Type B pancreatic cell (in vitro differentiated cells): ENCODE data around the gene ZYG11B. TPM values are rescaled to one million over a fixed set of nuclear protein-coding genes. Genes with fewer than 3 reads are reported as not detected.

Experiments
- DNase-seq: peaks from one replicate; pipeline ENCODE4 v3.0.0; 2021; ENCODE audit warnings: mixed read lengths; ENCODE audit not compliant: unreplicated experiment; ENCODE audit errors: extremely low spot score
- H3K27ac Mint-ChIP-seq: 2 replicates; pipeline ENCODE4 v1.8.0; 2021; ENCODE audit warnings: mild to moderate bottlenecking, mixed read lengths
- H3K27me3 Mint-ChIP-seq: 2 replicates; pipeline ENCODE4 v1.8.0; 2021; ENCODE audit warnings: mixed read lengths
- H3K36me3 Mint-ChIP-seq: 2 replicates; pipeline ENCODE4 v1.8.0; 2021; ENCODE audit warnings: mixed read lengths
- H3K4me1 Mint-ChIP-seq: one replicate; pipeline ENCODE4 v1.8.0; 2021; ENCODE audit warnings: mixed read lengths; ENCODE audit not compliant: unreplicated experiment
- H3K4me3 Mint-ChIP-seq: 2 replicates; pipeline ENCODE4 v1.8.0; 2021; ENCODE audit warnings: mild to moderate bottlenecking, mixed read lengths
- H3K9me3 Mint-ChIP-seq: 2 replicates; pipeline ENCODE4 v1.8.0; 2021; ENCODE audit warnings: mixed read lengths
- CTCF ChIP-seq: fragments of 200-600 bp; sonication (generic); conservative IDR thresholded peaks from 2 replicates; pipeline ENCODE4 v1.5.0; 2021; ENCODE audit warnings: antibody characterized with exemption, mild to moderate bottlenecking
- long read RNA-seq: library from polyadenylated mRNA; unstranded; transcript quantifications from one replicate; pipeline ENCODE4 v2.0.0, GENCODE V29; 2020
- total RNA-seq: library from RNA; stranded (reverse); gene quantifications from 2 replicates; pipeline ENCODE4 v1.2.1, GENCODE V29; 2021; ENCODE audit warnings: low replicate concordance

The ZYG11B gene
- total RNA-seq: 23.1 and 32.3 TPM in 2 replicates
- long read RNA-seq, partial matches to known transcripts: 2 of 7 reads
- long read RNA-seq, other reads (novel, unspliced or antisense): 5 of 7 reads

DNA sequence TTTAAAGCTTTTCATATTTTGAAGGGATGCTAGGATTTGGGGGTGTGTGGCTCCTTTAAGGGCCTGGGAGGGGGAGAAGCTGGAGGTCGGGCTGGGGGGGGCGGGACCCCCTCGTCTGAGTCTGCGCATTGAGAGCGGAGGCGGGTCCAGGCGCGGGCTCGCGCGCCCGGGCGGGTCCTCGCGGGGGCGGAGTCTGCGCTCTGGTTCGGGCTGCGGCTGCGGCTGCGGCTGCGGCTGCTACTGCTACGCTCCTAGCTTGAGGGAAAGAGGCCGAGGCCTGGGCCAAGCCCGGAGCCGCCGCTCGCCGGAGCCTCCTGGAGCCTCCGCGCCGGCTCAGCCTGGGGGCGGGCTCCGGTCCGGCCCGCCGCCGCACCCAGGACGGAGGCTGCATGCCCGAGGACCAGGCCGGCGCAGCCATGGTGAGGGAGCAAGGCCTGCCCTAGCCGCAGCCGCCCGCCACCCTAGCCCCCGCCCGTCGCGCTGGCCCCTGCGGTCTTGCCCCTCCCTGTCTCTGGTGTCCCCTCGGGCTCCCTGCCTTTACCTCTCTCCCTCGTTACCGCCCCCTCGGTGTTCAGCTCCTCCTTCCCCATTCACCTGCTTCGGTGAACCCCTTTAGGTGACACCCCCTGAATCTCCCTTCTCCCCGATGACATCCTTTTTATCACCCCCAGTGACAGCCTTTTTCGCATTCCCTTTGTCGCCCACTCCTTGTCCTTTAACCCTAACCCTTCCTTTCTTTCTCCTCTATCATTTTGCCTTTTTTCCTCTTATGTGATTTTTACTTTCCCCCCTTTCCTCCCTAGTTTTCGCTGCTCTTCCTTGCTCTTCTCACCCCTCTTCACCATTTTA is at the start of gene ZYG11B:
Gene ZYG11B, plus strand, starts transcription at position 189 of the 849 bp plus-strand sequence. Its CDS starts 201 bp downstream, at position 390.
- DNase-seq: peak; percentile 94
- no peak for TF ChIP-seq CTCF
- peak within 1 kb of the TSS; percentile 95 for H3K4me3 Mint-ChIP-seq
- H3K27ac Mint-ChIP-seq: peak within 1 kb of the TSS; percentile 73
- H3K36me3 Mint-ChIP-seq: peaks cover 3% of the 10 kb centered on the region
- no peaks in the 10 kb centered on the region for H3K9me3 Mint-ChIP-seq
- peaks cover 23% of the 10 kb centered on the region for H3K4me1 Mint-ChIP-seq
- no peaks in the 10 kb centered on the region for H3K27me3 Mint-ChIP-seq

DNA sequence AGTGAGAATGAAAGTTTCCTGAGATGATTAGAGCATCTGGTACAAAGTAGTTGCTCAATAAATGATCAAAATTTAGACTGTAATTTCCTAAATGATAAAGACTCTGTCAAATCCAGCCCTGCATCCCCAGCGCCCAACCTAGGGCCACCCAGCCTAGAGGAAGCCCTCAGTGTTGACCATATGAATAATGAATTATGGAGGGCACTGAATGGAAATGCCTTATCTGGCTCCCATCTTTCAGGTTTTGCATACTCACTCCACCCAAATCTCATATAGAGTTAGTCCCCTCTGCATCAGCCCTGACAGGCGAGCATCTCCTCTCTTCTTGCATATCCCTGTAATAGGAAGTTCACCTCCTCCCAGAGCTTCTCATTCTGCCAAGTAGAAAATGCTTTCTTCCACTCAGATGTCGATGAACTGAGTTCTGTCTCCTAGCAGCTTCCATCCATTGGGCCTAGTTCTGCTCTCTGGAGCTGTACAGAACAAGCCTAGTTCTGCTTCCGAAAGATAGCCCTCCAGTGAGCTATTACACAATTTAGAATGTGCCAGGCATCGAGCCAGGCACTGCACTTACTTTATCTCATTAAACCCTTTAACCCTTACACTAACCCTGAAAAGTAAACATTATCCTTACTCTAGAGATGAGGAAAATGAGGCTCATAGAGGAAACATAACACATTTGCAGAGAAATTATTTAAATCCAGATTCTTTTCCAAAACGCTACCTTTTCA is 49.0 kb upstream of the ZYG11B start:
- H3K9me3 Mint-ChIP-seq: no peaks in the 10 kb centered on the region
- no peak overlapping the region for H3K4me3 Mint-ChIP-seq
- H3K27me3 Mint-ChIP-seq: no peaks in the 10 kb centered on the region
- TF ChIP-seq CTCF: no peak
- H3K36me3 Mint-ChIP-seq: no peaks in the 10 kb centered on the region
- peaks cover 28% of the 10 kb centered on the region for H3K4me1 Mint-ChIP-seq
- no peak for DNase-seq
- H3K27ac Mint-ChIP-seq: peak overlapping the region; percentile 49

DNA sequence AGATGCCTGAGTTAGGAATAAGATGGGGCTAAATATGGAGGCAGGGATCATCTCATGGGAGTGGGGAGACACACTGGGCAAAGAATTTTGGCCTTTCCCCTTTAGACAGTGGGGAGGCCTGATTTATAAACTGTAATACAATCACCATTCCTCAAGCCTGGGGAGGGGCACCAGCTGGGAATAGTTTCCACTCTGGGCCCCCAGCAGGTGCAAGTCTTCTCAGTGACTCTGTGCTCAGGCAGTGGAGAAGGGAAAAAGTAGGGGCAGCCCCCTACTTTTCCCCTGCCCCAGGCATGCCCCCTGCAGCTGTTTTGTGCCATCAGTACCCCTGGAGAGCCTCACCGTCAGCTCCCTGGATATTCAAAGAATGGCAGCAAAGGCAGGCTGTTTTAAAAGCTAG is 47.2 kb upstream of the ZYG11B start:
- no peaks in the 10 kb centered on the region for H3K27me3 Mint-ChIP-seq
- DNase-seq: no peak
- no peaks in the 10 kb centered on the region for H3K9me3 Mint-ChIP-seq
- TF ChIP-seq CTCF: no peak
- H3K27ac Mint-ChIP-seq: no peak overlapping the region
- no peak overlapping the region for H3K4me3 Mint-ChIP-seq
- H3K36me3 Mint-ChIP-seq: no peaks in the 10 kb centered on the region
- H3K4me1 Mint-ChIP-seq: peaks cover 28% of the 10 kb centered on the region

GRCh38 chr1:52679498-52679897 is 46.8 kb upstream of the ZYG11B start:
- no peak overlapping the region for H3K4me3 Mint-ChIP-seq

DNA sequence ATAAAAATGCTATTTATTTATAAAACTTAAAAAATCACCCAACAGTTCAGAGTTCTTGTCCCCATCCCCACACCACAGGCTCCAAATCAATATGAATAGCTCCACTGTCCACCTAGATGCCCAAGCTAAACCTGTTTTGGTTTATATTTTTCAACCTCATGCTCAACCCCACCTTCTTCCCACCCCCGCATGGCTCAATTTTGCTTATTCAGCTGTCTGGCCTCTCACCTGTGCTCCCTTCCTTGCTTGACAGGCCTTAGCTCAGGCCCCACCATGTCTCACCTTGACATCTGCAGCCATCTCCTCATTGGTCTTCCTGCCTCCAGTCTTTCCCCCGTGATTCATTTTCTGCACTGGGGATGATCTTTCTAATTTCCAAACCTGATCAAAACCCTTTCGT is 45.9 kb upstream of the ZYG11B start:
- no peak for TF ChIP-seq CTCF
- Mint-ChIP-seq H3K27me3 (no peaks in the 10 kb centered on the region), H3K27ac (no peak overlapping the region), H3K9me3 (no peaks in the 10 kb centered on the region), H3K4me1 (peaks cover 19% of the 10 kb centered on the region), H3K36me3 (no peaks in the 10 kb centered on the region), H3K4me3 (no peak overlapping the region)
- no peak for DNase-seq

More at GRCh38 chr1:52679498-52679897, 46.8 kb upstream of the ZYG11B start:
- peaks cover 26% of the 10 kb centered on the region for H3K4me1 Mint-ChIP-seq
- H3K9me3 Mint-ChIP-seq: no peaks in the 10 kb centered on the region
- no peaks in the 10 kb centered on the region for H3K27me3 Mint-ChIP-seq
- no peak for DNase-seq
- H3K36me3 Mint-ChIP-seq: no peaks in the 10 kb centered on the region
- H3K27ac Mint-ChIP-seq: no peak overlapping the region
- no peak for TF ChIP-seq CTCF
